ENCODE measurements around the gene ZCCHC13.
"Not testable (repeated sequence)": the region's sequence is repeated elsewhere in the genome, so short reads cannot be mapped to it uniquely, and the experiment has no call there.

The ZCCHC13 gene

DNA sequence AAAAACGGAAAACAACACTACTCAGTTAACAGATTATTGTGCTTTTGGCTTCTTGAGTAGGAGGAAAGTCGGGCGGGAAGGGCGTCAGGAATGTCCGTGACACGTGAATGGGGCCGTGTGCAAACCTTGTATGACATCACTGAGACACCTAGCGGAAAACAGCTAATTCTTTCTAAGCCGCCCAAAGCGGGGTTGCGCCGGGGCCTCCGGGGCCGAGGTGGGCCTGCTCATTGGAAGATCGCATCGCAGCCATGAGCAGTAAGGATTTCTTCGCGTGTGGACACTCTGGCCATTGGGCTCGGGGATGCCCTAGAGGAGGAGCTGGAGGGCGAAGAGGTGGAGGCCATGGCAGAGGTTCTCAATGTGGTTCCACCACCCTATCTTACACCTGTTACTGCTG is at the start of gene ZCCHC13:
ZCCHC13 (plus strand) TSS at position 165 of the 400 bp plus-strand sequence; CDS start at position 252, 87 bp downstream.
- no peak for DNase-seq (ENCODE audit: low spot score in 2 of 2)
- ATAC-seq (ENCODE audit: low read depth) = no peak
- no peak within 1 kb of the TSS for H3K4me3 Mint-ChIP-seq

DNA sequence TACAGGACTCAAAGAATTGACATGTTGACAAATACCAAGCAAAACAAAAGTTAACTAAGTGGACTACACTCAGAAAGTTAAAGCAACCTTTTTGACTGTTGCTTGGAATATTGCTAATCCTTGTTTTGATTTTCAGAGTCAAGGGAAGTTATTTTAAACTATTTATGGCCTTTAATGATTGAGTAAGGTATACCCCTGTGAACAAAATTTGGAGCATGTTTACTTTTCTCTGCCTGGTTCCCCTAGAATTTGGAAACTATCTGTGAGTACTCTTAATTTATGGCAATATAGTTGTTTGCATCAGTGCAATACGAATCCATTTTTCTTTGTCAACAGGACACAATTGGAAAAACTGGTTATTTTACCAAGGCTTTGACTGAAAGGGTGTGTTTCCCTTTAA is 45.9 kb upstream of the ZCCHC13 start:
- H3K27ac Mint-ChIP-seq; ATAC-seq (ENCODE audit: low read depth); DNase-seq (ENCODE audit: low spot score in 2 of 2); H3K4me3 Mint-ChIP-seq; H3K27me3 Mint-ChIP-seq; H3K9me3 Mint-ChIP-seq; H3K4me1 Mint-ChIP-seq: not testable (repeated sequence)
- peaks cover 17% of the 10 kb centered on the region for H3K36me3 Mint-ChIP-seq

More for the DNA sequence above, at the start of gene ZCCHC13:
- Mint-ChIP-seq H3K27ac (no peak within 1 kb of the TSS), H3K4me1 (no peaks in the 10 kb centered on the region), H3K9me3 (no peaks in the 10 kb centered on the region), H3K27me3 (no peaks in the 10 kb centered on the region), H3K36me3 (no peaks in the 10 kb centered on the region)

GRCh38 chrX:74259885-74260491 is 44.0 kb upstream of the ZCCHC13 start:
- Mint-ChIP-seq H3K27me3 (no peaks in the 10 kb centered on the region), H3K36me3 (peaks cover 17% of the 10 kb centered on the region), H3K9me3 (no peaks in the 10 kb centered on the region), H3K4me1 (no peaks in the 10 kb centered on the region), H3K4me3 (no peak overlapping the region), H3K27ac (no peak overlapping the region)
- no peak for ATAC-seq (ENCODE audit: low read depth)
- DNase-seq (ENCODE audit: low spot score in 2 of 2) = no peak

DNA sequence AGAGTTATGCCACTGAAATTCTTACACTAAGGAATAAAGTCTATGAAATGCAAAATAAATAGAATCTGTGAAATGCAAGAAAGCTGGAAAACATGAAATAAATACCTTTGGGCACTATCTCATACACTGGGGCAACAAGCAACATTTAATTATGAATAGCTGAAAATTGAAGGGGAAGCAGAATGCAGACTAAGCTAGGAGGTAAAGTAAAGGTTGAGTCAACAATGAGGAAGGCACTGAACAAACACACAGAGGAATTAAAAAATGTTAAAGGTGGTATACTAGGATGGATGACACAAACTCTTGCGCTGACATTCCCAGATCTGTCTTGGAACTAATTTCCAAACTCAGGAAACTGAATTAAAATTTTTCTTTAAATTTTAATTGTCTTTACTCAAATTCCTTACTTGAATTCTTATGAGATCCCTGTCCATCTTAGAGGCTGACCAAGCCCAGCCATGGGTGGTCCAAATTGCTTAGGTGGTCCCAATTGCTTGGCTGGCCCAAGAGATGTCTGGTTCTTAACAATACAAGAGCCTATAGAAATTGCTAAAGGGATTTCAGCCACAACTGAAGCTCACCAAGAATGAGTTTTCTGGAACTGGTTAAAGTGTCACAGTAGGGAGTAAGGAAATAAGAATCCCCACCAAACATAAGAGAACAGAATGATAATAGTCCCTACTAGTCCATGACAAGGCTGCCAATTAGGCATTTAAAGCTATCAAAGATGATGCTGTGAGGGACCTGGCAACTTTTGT is 41.3 kb upstream of the ZCCHC13 start:
- no peak overlapping the region for H3K4me3 Mint-ChIP-seq
- H3K27ac Mint-ChIP-seq = no peak overlapping the region
- H3K36me3 Mint-ChIP-seq = peaks cover 13% of the 10 kb centered on the region
- no peaks in the 10 kb centered on the region for H3K4me1 Mint-ChIP-seq
- DNase-seq (ENCODE audit: low spot score in 2 of 2) (no peak), ATAC-seq (ENCODE audit: low read depth) (no peak)
- no peaks in the 10 kb centered on the region for H3K27me3 Mint-ChIP-seq
- no peaks in the 10 kb centered on the region for H3K9me3 Mint-ChIP-seq

DNA sequence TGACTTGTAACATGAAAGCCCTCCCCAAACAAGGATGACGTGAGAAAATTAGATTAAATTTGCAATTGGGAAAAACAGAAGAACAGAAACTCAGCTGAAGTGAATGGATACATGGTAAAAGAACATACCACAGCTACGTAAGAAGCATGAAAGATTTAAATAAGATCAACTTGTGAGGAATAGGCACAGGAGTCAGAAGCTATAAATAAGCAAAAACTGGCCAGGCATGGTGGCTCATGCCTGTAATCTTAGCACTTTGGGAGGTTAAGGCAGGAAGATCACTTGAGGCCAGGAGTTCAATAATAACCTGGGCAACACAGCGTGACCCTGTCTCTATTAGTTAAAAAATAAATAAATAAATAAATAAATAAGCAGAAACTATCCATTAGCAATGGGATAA is 33.6 kb upstream of the ZCCHC13 start:
- no peak overlapping the region for H3K27ac Mint-ChIP-seq

DNA sequence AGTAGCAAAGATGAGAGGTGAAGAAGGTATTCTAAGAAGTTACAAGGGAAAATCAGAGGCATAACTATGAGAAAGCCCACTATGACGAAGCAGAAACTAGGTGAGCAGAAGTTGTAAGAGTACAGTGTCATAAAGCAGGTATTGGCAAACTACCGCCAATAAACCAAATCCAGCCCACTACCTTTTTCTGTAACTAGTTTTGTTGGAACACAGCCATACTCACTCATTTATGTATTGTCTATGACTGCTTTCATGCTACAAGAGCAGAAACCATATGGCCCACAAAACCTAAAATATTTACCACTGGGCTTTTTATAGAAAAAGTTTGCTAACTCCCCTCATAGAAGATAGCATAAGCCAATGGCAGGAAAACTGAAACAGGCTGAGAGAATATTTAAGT is 31.8 kb upstream of the ZCCHC13 start:
- peaks cover 3% of the 10 kb centered on the region for H3K4me1 Mint-ChIP-seq
- H3K27ac Mint-ChIP-seq = no peak overlapping the region
- peaks cover 19% of the 10 kb centered on the region for H3K36me3 Mint-ChIP-seq

More for the DNA sequence above, 33.6 kb upstream of the ZCCHC13 start:
- ATAC-seq (ENCODE audit: low read depth) (no peak), DNase-seq (ENCODE audit: low spot score in 2 of 2) (no peak)
- Mint-ChIP-seq H3K27me3 (no peaks in the 10 kb centered on the region), H3K4me3 (no peak overlapping the region), H3K9me3 (no peaks in the 10 kb centered on the region), H3K36me3 (peaks cover 16% of the 10 kb centered on the region), H3K4me1 (peaks cover 3% of the 10 kb centered on the region)

DNA sequence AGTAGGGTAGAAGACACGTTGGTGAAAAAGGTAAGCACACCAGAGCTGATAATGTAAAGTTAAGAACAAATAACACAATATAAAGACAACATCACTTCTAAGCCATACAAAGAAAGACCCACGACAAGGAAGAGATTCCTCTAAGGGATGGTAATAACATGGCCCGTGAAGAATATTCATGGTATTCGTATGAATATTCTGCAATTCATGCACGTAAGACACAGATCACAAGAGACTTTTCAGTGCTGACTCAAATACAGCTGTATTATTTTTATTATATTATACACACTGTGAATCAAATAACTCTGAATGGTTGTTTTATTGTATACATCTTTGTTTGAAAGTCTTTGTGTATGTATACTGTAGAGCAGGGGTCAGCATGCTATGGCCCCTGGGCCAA is 29.5 kb upstream of the ZCCHC13 start:
- peaks cover 15% of the 10 kb centered on the region for H3K36me3 Mint-ChIP-seq
- no peaks in the 10 kb centered on the region for H3K9me3 Mint-ChIP-seq
- no peak overlapping the region for H3K4me3 Mint-ChIP-seq
- H3K27ac Mint-ChIP-seq = no peak overlapping the region
- peaks cover 3% of the 10 kb centered on the region for H3K4me1 Mint-ChIP-seq
- H3K27me3 Mint-ChIP-seq = no peaks in the 10 kb centered on the region
- ATAC-seq (ENCODE audit: low read depth) (no peak), DNase-seq (ENCODE audit: low spot score in 2 of 2) (no peak)

More for the DNA sequence above, 31.8 kb upstream of the ZCCHC13 start:
- DNase-seq (ENCODE audit: low spot score in 2 of 2) (no peak), ATAC-seq (ENCODE audit: low read depth) (no peak)
- H3K4me3 Mint-ChIP-seq = no peak overlapping the region
- H3K9me3 Mint-ChIP-seq = no peaks in the 10 kb centered on the region
- no peaks in the 10 kb centered on the region for H3K27me3 Mint-ChIP-seq

DNA sequence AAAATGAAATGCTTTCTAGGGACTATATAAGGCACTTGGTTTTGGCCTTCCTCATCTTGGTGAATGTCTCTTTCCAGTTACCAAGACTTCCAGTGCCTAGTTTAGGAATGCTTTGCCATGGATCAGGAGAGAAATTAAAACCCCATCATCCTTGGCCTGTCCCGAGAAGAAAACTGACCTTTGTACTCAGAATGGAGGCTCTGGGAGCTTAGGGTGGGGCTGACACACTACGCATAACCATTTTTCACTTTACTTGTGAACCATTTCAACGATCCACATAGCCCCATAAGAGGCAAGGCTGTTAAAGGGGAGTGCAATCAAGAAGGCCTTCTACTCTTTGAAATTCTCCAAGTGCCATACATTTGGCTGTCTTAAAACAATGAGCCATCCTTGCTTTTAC is 26.7 kb upstream of the ZCCHC13 start:
- H3K27me3 Mint-ChIP-seq = no peaks in the 10 kb centered on the region
- ATAC-seq (ENCODE audit: low read depth) = no peak
- H3K4me3 Mint-ChIP-seq = no peak overlapping the region
- DNase-seq (ENCODE audit: low spot score in 2 of 2) = no peak
- H3K9me3 Mint-ChIP-seq = no peaks in the 10 kb centered on the region
- H3K27ac Mint-ChIP-seq = no peak overlapping the region
- H3K4me1 Mint-ChIP-seq = no peaks in the 10 kb centered on the region
- peaks cover 12% of the 10 kb centered on the region for H3K36me3 Mint-ChIP-seq

GRCh38 chrX:74277846-74278245 is 26.1 kb upstream of the ZCCHC13 start:
- DNase-seq (ENCODE audit: low spot score in 2 of 2) (no peak), ATAC-seq (ENCODE audit: low read depth) (no peak)
- H3K36me3 Mint-ChIP-seq = peaks cover 12% of the 10 kb centered on the region
- no peaks in the 10 kb centered on the region for H3K9me3 Mint-ChIP-seq
- H3K27ac Mint-ChIP-seq = no peak overlapping the region
- no peak overlapping the region for H3K4me3 Mint-ChIP-seq
- no peaks in the 10 kb centered on the region for H3K4me1 Mint-ChIP-seq
- H3K27me3 Mint-ChIP-seq = no peaks in the 10 kb centered on the region

- no peaks in the 10 kb centered on the region for H3K9me3 Mint-ChIP-seq
- H3K27me3 Mint-ChIP-seq = no peaks in the 10 kb centered on the region
- H3K4me1 Mint-ChIP-seq = peaks cover 2% of the 10 kb centered on the region
- DNase-seq (ENCODE audit: low spot score in 2 of 2) (no peak), ATAC-seq (ENCODE audit: low read depth) (no peak)
- H3K36me3 Mint-ChIP-seq = peaks cover 10% of the 10 kb centered on the region
- no peak overlapping the region for H3K4me3 Mint-ChIP-seq
- no peak overlapping the region for H3K27ac Mint-ChIP-seq
Observed at GRCh38 chrX:74280759-74281158, 23.2 kb upstream of the ZCCHC13 start.

GRCh38 chrX:74284391-74284952 is 19.5 kb upstream of the ZCCHC13 start:
- Mint-ChIP-seq H3K27ac (no peak overlapping the region), H3K36me3 (peaks cover 6% of the 10 kb centered on the region), H3K27me3 (no peaks in the 10 kb centered on the region), H3K4me3 (no peak overlapping the region), H3K9me3 (no peaks in the 10 kb centered on the region), H3K4me1 (peaks cover 5% of the 10 kb centered on the region)
- no peak for DNase-seq (ENCODE audit: low spot score in 2 of 2)
- no peak for ATAC-seq (ENCODE audit: low read depth)

- H3K9me3 Mint-ChIP-seq = no peaks in the 10 kb centered on the region
Observed at GRCh38 chrX:74286950-74287740, 16.8 kb upstream of the ZCCHC13 start.

GRCh38 chrX:74291577-74291963 is 12.4 kb upstream of the ZCCHC13 start:
- Mint-ChIP-seq H3K27ac (peak overlapping the region; percentile 87), H3K9me3 (no peaks in the 10 kb centered on the region), H3K4me1 (peaks cover 8% of the 10 kb centered on the region), H3K27me3 (no peaks in the 10 kb centered on the region), H3K4me3 (peak overlapping the region; percentile 98), H3K36me3 (peaks cover 2% of the 10 kb centered on the region)
- no peak for ATAC-seq (ENCODE audit: low read depth)
- no peak for DNase-seq (ENCODE audit: low spot score in 2 of 2)

More at GRCh38 chrX:74286950-74287740, 16.8 kb upstream of the ZCCHC13 start:
- DNase-seq (ENCODE audit: low spot score in 2 of 2) (no peak), ATAC-seq (ENCODE audit: low read depth) (no peak)
- H3K4me1 Mint-ChIP-seq = peaks cover 5% of the 10 kb centered on the region
- H3K27me3 Mint-ChIP-seq = no peaks in the 10 kb centered on the region
- no peak overlapping the region for H3K4me3 Mint-ChIP-seq
- H3K36me3 Mint-ChIP-seq = peaks cover 2% of the 10 kb centered on the region
- H3K27ac Mint-ChIP-seq = no peak overlapping the region

Data from memory B cell (primary cell).